Hepatocyte (in vitro differentiated cells): ENCODE data around the gene NOSTRIN. TPM values are rescaled to one million over a fixed set of nuclear protein-coding genes. Genes with fewer than 3 reads are reported as not detected.

ENCODE experiments used
- DNase-seq: peaks from one replicate; pipeline ENCODE4 v3.0.0-alpha.2; 2016; ENCODE audit warnings: low spot score
- H2AFZ ChIP-seq: fragments of 200-600 bp; sonication (generic); 2 replicates; pipeline ENCODE4 v1.6.0; 2016; ENCODE audit warnings: antibody characterized with exemption, mild to moderate bottlenecking
- H3K27ac ChIP-seq: fragments of 200-600 bp; sonication (generic); 2 replicates; pipeline ENCODE4 v1.5.1; 2016; ENCODE audit warnings: mild to moderate bottlenecking
- H3K27me3 ChIP-seq: fragments of 200-600 bp; sonication (generic); 2 replicates; pipeline ENCODE4 v1.6.1; 2016
- H3K36me3 ChIP-seq: fragments of 200-600 bp; sonication (generic); replicated peaks from 2 replicates; pipeline ENCODE4 v1.5.1; 2016; ENCODE audit warnings: low read depth; ENCODE audit not compliant: insufficient read depth
- H3K4me1 ChIP-seq: fragments of 200-600 bp; sonication (generic); 2 replicates; pipeline ENCODE4 v1.5.1; 2016; ENCODE audit warnings: mild to moderate bottlenecking, moderate library complexity; ENCODE audit not compliant: insufficient read depth
- H3K4me2 ChIP-seq: fragments of 200-600 bp; sonication (generic); 2 replicates; pipeline ENCODE4 v1.6.0; 2016
- H3K4me3 ChIP-seq: fragments of 200-600 bp; sonication (generic); 2 replicates; pipeline ENCODE4 v1.5.1; 2016; ENCODE audit warnings: mild to moderate bottlenecking
- H3K79me2 ChIP-seq: fragments of 200-600 bp; sonication (generic); 2 replicates; pipeline ENCODE4 v1.6.0; 2017; ENCODE audit warnings: mild to moderate bottlenecking
- H3K9me2 ChIP-seq: fragments of 200-600 bp; sonication (generic); replicated peaks from 2 replicates; pipeline ENCODE4 v1.6.0; 2017; ENCODE audit warnings: mild to moderate bottlenecking; ENCODE audit not compliant: insufficient read depth
- H3K9me3 ChIP-seq: fragments of 200-600 bp; sonication (generic); 2 replicates; pipeline ENCODE4 v1.5.1; 2016; ENCODE audit warnings: low read depth, mild to moderate bottlenecking
- H4K20me1 ChIP-seq: fragments of 200-600 bp; sonication (generic); 2 replicates; pipeline ENCODE4 v1.6.0; 2016; ENCODE audit warnings: mild to moderate bottlenecking; ENCODE audit not compliant: insufficient read depth, poor library complexity, severe bottlenecking
- CTCF ChIP-seq: fragments of 200-600 bp; sonication (generic); IDR thresholded peaks from 2 replicates; pipeline ENCODE4 v1.5.1; 2016; ENCODE audit warnings: antibody characterized with exemption, mild to moderate bottlenecking; ENCODE audit not compliant: poor library complexity
- EZH2 ChIP-seq: fragments of 200-600 bp; sonication (generic); IDR thresholded peaks from 2 replicates; pipeline ENCODE4 v1.6.1; 2016; ENCODE audit warnings: antibody characterized with exemption, mild to moderate bottlenecking, borderline replicate concordance
- EZH2phosphoT487 ChIP-seq: fragments of 200-600 bp; sonication (generic); IDR thresholded peaks from one replicate; pipeline ENCODE4 v1.6.1; 2018; ENCODE audit warnings: antibody characterized with exemption, mild to moderate bottlenecking, low read depth, moderate library complexity; ENCODE audit not compliant: unreplicated experiment, severe bottlenecking
- WGBS: methylation state at CpG from one replicate; pipeline ENCODE4 v1.1.6; 2016; ENCODE audit warnings: low lambda C conversion rate; ENCODE audit errors: missing lambda C conversion rate; 5-methylcytosine and 5-hydroxymethylcytosine counted together
- polyA plus RNA-seq: library from polyadenylated mRNA; unstranded; fragments of >200 nt; fragmentation: Nextera tagmentation; extraction: Ambion mirVana; gene quantifications from 2 replicates; pipeline ENCODE4 v1.2.1, GENCODE V29; 2016
- total RNA-seq: library from RNA; depleted of rRNA; stranded (reverse); fragments of >200 nt; gene quantifications from 2 replicates; pipeline ENCODE4 v1.2.3, GENCODE V29; 2014

The NOSTRIN gene
- total and polyA plus RNA-seq, 2 experiments from 2014 or later: 10.1 to 10.7 TPM

- Histone ChIP-seq H3K36me3 (no peaks in the 10 kb centered on the region), H3K79me2 (no peaks in the 10 kb centered on the region), H3K4me2 (no peak overlapping the region), H2AFZ (no peak overlapping the region), H3K9me2 (no peaks in the 10 kb centered on the region), H3K4me1 (peaks cover 3% of the 10 kb centered on the region), H3K4me3 (no peak overlapping the region), H3K27ac (no peak overlapping the region), H4K20me1 (no peaks in the 10 kb centered on the region), H3K9me3 (no peaks in the 10 kb centered on the region), H3K27me3 (no peaks in the 10 kb centered on the region)
- TF ChIP-seq CTCF: no peak
- TF ChIP-seq EZH2phosphoT487: no peak
- no peak for TF ChIP-seq EZH2
- DNase-seq: no peak
- 91% methylated on average over 6 of the region's 6 CpGs for WGBS
These were observed 17.5 kb downstream of the NOSTRIN start for GRCh38 chr2:168819829-168820489.

GRCh38 chr2:168821577-168821976 is 19.1 kb downstream of the NOSTRIN start:
- no peaks in the 10 kb centered on the region for H3K9me3 ChIP-seq
- no peak for DNase-seq
- H2AFZ ChIP-seq: no peak overlapping the region
- no peak overlapping the region for H3K4me3 ChIP-seq
- peaks cover 6% of the 10 kb centered on the region for H3K4me1 ChIP-seq
- H4K20me1 ChIP-seq: no peaks in the 10 kb centered on the region
- TF ChIP-seq EZH2phosphoT487 (no peak), EZH2 (no peak), CTCF (no peak)
- no peaks in the 10 kb centered on the region for H3K9me2 ChIP-seq
- no peak overlapping the region for H3K4me2 ChIP-seq
- H3K36me3 ChIP-seq: no peaks in the 10 kb centered on the region
- no peak overlapping the region for H3K27ac ChIP-seq
- WGBS: 95% methylated on average over 8 of the region's 8 CpGs
- no peaks in the 10 kb centered on the region for H3K79me2 ChIP-seq
- no peaks in the 10 kb centered on the region for H3K27me3 ChIP-seq

GRCh38 chr2:168821992-168822391 is 19.6 kb downstream of the NOSTRIN start:
- Histone ChIP-seq H3K9me3 (no peaks in the 10 kb centered on the region), H2AFZ (no peak overlapping the region), H3K27ac (no peak overlapping the region), H3K27me3 (no peaks in the 10 kb centered on the region), H3K36me3 (no peaks in the 10 kb centered on the region), H3K4me3 (no peak overlapping the region), H3K4me2 (no peak overlapping the region), H3K9me2 (no peaks in the 10 kb centered on the region), H4K20me1 (no peaks in the 10 kb centered on the region), H3K4me1 (peaks cover 6% of the 10 kb centered on the region), H3K79me2 (no peaks in the 10 kb centered on the region)
- TF ChIP-seq CTCF (no peak), EZH2phosphoT487 (no peak), EZH2 (no peak)
- WGBS: 100% methylated on average over 1 of the region's 1 CpG
- no peak for DNase-seq

GRCh38 chr2:168825126-168825525 is 22.7 kb downstream of the NOSTRIN start:
- Histone ChIP-seq H3K4me3 (no peak overlapping the region), H3K27me3 (no peaks in the 10 kb centered on the region), H3K4me1 (peaks cover 6% of the 10 kb centered on the region), H3K9me3 (no peaks in the 10 kb centered on the region), H3K27ac (peak overlapping the region; percentile 64), H4K20me1 (no peaks in the 10 kb centered on the region), H3K4me2 (no peak overlapping the region), H2AFZ (no peak overlapping the region), H3K9me2 (no peaks in the 10 kb centered on the region), H3K36me3 (no peaks in the 10 kb centered on the region), H3K79me2 (no peaks in the 10 kb centered on the region)
- TF ChIP-seq CTCF (no peak), EZH2phosphoT487 (no peak), EZH2 (no peak)
- peak; percentile 32 for DNase-seq
